NCI-H446 treated with DMSO at 0.1 percent for 48 hours (cell line): ENCODE measurements around the gene RUSC1.
"Not testable (repeated sequence)": the region's sequence is repeated elsewhere in the genome, so short reads cannot be mapped to it uniquely, and the experiment has no call there.

Experiments used
- DNase-seq: peaks from one replicate; lab custom pipeline; 2025; lab: John Stamatoyannopoulos, UW

Gene RUSC1

GRCh38 chr1:155320661-155321617, at the start of gene RUSC1:
TSS of gene RUSC1 (plus strand) at chr1:155320894. CDS start at chr1:155321774, 880 bp downstream.
- DNase-seq: no peak

GRCh38 chr1:155272466-155273342, 48.0 kb upstream of the RUSC1 start:
- DNase-seq: peak; percentile 60

GRCh38 chr1:155273343-155274245, 47.1 kb upstream of the RUSC1 start, which contains the start of gene CLK2:
TSS of gene CLK2 (minus strand) at chr1:155273504. CDS start at chr1:155270977, 2,527 bp downstream.
- DNase-seq: peak; percentile 98

DNA sequence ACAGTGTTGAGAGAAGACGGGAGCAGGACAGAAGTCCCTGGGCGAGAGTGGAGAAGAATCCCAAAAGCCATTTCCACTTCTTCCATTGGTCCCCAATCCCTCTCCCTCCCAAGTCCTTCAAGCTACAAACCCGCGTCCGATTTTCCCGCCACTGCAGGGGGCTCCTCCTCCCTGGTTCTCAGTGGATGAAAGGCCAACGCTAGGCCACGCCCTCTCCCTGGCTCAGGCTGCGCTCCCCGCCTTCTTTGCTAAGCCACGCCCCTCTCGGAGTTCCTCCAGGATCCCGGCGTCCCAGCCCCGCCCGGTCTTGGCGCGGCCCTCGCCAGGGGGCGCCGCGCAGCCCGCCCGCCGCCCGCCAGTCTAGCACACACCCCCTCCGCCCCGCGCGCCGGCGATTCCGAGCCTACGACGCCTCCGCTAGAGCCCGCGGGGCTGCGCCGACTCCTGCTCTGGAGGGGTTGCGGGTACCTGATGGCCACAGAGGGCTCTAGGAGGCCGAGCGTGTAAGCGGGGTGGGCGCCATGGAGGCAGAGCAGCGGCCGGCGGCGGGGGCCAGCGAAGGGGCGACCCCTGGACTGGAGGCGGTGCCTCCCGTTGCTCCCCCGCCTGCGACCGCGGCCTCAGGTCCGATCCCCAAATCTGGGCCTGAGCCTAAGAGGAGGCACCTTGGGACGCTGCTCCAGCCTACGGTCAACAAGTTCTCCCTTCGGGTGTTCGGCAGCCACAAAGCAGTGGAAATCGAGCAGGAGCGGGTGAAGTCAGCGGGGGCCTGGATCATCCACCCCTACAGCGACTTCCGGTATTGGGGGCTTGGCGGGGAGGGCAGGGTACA, 43.4 kb upstream of the RUSC1 start, which contains the start of gene HCN3:
Gene HCN3, plus strand, starts transcription at position 394 of the 832 bp plus-strand sequence. Its CDS starts 128 bp downstream, at position 522.
- peak; percentile 95 for DNase-seq

GRCh38 chr1:155277902-155278688, 42.6 kb upstream of the RUSC1 start:
- DNase-seq: no peak

DNA sequence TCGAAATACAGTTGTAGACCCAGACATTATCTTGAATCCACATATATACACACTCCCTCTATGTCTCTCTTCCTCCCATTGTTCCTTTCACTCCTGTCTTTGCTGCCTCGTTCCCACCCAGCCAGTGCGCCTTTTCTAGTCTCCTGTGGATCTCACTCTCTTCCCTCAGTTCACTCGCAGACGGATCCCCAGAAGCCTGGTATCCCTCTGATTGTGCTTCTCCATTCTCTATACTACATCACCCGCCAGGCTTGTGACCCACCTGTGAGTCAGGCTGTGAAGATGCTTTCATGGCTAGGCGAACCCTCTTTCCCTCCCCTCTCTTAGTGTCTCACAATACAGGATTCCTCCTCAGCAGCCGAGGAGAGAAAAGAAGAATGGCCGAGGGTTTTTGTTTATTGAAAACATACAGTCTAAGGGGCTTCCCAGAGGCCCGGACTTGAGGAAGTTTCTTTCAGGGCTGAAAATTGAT, 42.0 kb upstream of the RUSC1 start:
- DNase-seq: no peak

GRCh38 chr1:155279268-155279667, 41.4 kb upstream of the RUSC1 start:
- DNase-seq: no peak

DNA sequence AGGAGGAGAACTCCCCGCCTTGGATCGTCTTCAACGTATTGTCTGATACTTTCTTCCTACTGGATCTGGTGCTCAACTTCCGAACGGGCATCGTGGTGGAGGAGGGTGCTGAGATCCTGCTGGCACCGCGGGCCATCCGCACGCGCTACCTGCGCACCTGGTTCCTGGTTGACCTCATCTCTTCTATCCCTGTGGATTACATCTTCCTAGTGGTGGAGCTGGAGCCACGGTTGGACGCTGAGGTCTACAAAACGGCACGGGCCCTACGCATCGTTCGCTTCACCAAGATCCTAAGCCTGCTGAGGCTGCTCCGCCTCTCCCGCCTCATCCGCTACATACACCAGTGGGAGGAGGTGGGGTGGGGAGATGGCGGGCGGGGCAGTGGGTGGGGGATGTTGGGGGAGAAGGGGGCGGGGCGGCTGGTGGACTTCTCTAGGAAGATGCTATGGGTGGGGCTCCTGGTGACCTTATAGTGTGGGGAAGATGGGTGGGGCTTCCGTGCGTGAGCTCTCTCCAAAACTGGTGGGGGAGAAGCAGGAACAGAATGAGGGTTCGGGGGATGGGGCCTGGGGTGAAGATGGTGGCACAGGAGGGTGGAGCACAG, 38.1 kb upstream of the RUSC1 start:
- no peak for DNase-seq

- DNase-seq: no peak
These were observed 36.2 kb upstream of the RUSC1 start for GRCh38 chr1:155284476-155284875.

DNA sequence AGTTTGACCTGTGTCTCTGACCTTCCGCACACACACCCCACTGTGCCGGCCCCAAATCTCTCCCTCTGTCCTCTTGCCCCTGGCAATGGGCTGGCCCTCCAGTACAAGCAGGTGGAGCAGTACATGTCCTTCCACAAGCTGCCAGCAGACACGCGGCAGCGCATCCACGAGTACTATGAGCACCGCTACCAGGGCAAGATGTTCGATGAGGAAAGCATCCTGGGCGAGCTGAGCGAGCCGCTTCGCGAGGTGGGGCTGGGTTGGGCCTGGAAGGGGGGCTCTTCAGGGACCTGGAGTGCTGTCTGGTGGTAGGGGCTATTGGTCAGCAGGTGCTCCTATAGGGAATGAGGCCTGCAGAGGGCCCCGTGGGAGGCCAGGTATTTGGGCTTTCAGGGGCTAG, 35.6 kb upstream of the RUSC1 start:
- no peak for DNase-seq

GRCh38 chr1:155285631-155286044, 35.1 kb upstream of the RUSC1 start:
- DNase-seq: no peak

DNA sequence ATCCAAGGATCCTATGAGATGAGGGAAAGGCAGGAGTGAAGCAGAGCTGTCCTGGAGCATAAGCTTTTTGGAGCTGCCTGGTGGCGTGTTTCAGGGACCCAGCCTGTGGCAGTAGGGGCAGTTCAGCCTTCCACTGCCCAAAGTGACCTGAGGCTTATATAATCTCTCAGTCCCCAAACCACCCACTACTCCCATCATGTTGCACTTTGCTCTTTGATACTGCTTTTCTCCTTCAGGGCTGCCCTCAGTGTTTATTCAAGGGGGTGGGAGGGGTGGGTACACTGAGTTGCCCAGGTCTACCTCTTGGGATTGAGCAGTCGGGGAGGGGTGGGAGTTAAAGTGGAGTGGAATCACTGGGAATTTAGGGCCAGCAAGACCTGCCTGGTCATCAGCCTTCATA, 34.1 kb upstream of the RUSC1 start:
- DNase-seq: no peak

GRCh38 chr1:155287987-155288543, 32.6 kb upstream of the RUSC1 start:
- DNase-seq: no peak

- DNase-seq: not testable (repeated sequence)
These were observed 29.7 kb upstream of the RUSC1 start for GRCh38 chr1:155291006-155291405.

GRCh38 chr1:155293086-155293749, 27.5 kb upstream of the RUSC1 start:
- DNase-seq: no peak

GRCh38 chr1:155294520-155295182, 26.0 kb upstream of the RUSC1 start:
- no peak for DNase-seq

DNA sequence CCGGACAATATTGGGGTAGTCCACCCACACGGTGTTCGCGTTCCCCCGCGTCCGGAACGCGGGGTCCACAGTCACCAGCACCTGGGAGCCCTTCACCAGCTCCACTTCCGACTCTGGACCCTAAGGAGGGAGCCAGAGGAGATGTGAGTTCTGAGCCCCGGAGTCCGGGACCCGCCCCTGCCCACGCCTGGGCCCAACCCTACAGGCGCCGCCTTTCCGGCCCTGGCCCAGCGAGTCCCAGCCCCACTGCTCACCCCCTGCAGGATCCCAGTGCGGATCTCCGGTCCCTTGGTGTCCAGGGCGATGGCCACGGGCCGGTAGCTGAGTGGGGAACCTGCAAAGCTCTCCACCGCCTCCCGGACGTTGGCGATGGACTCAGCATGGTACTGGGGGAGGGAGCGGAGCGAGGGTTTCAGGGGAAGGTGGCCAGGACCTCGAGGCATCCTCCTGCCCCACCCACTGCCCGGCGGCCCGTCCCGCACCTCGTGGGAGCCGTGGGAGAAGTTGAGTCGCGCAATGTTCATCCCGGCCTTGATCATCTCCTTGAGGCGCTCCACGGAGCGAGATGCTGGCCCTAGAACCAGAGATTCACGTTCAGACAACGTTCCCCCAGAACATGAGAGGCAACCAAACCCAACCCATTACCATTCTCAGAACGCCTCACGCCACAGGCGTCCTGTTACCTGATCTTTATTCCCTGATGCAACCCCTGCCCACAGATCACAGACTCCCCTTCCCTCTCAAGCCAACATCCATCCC, 25.3 kb upstream of the RUSC1 start:
- DNase-seq: no peak
